HepG2 (cell line): ENCODE measurements around the gene ENTPD5. TPM values are rescaled to one million over a fixed set of nuclear protein-coding genes. Genes with fewer than 3 reads are reported as not detected.

ENCODE experiments used
- BHLHE40 ChIP-seq: IDR thresholded peaks from 2 replicates; pipeline ENCODE4 v1.6.1; 2011; ENCODE audit warnings: low read length, improper control_type of control experiment
- ESRRA ChIP-seq: sonication (generic); formaldehyde crosslinking; IDR thresholded peaks from 2 replicates; pipeline ENCODE4 v1.5.1; 2020; ENCODE audit warnings: mild to moderate bottlenecking, low read depth, missing genetic modification reagents
- HNF4A ChIP-seq: sonication (generic); formaldehyde crosslinking; IDR thresholded peaks from 2 replicates; pipeline ENCODE4 v1.4.0; 2020; ENCODE audit warnings: missing genetic modification reagents
- HOMEZ ChIP-seq: IDR thresholded peaks from 2 replicates; pipeline ENCODE4 v1.6.1; 2016; ENCODE audit warnings: low read depth
- MAF1 ChIP-seq: sonication (generic); formaldehyde crosslinking; IDR thresholded peaks from 2 replicates; pipeline ENCODE4 v1.5.0; 2020; ENCODE audit warnings: missing genetic modification reagents, borderline replicate concordance
- NFKB2 ChIP-seq: sonication (generic); formaldehyde crosslinking; IDR thresholded peaks from 2 replicates; pipeline ENCODE4 v1.4.0; 2020; ENCODE audit warnings: missing genetic modification reagents, borderline replicate concordance
- PHF20 ChIP-seq: sonication (generic); formaldehyde crosslinking; IDR thresholded peaks from 2 replicates; pipeline ENCODE4 v1.5.0; 2020; ENCODE audit warnings: mild to moderate bottlenecking, missing genetic modification reagents
- POLR2A ChIP-seq, 2 experiments: IDR thresholded peaks; 2 replicates each; pipeline ENCODE4 v1.6.1; 2011; ENCODE audit warnings: low read depth in 2 of 2, low read length in 2 of 2, mild to moderate bottlenecking in 1 of 2, moderate library complexity in 1 of 2; ENCODE audit not compliant: insufficient read depth in 1 of 2
- RARG ChIP-seq: sonication (generic); formaldehyde crosslinking; IDR thresholded peaks from 2 replicates; pipeline ENCODE4 v1.4.0; 2020; ENCODE audit warnings: low read depth, mild to moderate bottlenecking, missing genetic modification reagents
- TEAD2 ChIP-seq: sonication (generic); formaldehyde crosslinking; IDR thresholded peaks from 2 replicates; pipeline ENCODE4 v1.9.0; 2021; ENCODE audit warnings: missing genetic modification reagents
- TMF1 ChIP-seq: sonication (generic); formaldehyde crosslinking; IDR thresholded peaks from 2 replicates; pipeline ENCODE4 v1.8.1; 2022; ENCODE audit warnings: low read depth, missing genetic modification reagents
- ZBTB7B ChIP-seq: sonication (generic); formaldehyde crosslinking; IDR thresholded peaks from 2 replicates; pipeline ENCODE4 v1.4.0; 2020; ENCODE audit warnings: missing genetic modification reagents
- ZNF333 ChIP-seq: sonication (generic); formaldehyde crosslinking; IDR thresholded peaks from 2 replicates; pipeline ENCODE4 v1.4.0; 2020; ENCODE audit warnings: mild to moderate bottlenecking, missing genetic modification reagents, borderline replicate concordance
- ZNF558 ChIP-seq: sonication (generic); formaldehyde crosslinking; IDR thresholded peaks from 2 replicates; pipeline ENCODE4 v1.9.0; 2022; ENCODE audit warnings: mild to moderate bottlenecking, missing genetic modification reagents, borderline replicate concordance
- ZNF691 ChIP-seq: sonication (generic); formaldehyde crosslinking; IDR thresholded peaks from 2 replicates; pipeline ENCODE4 v1.4.0; 2020; ENCODE audit warnings: missing genetic modification reagents, low read depth, mild to moderate bottlenecking, borderline replicate concordance
- polyA plus RNA-seq, 8 experiments: library from polyadenylated mRNA; depleted of rRNA in 3 of 8; stranded (reverse) in 7 of 8; unstranded in 1 of 8; fragments of >200 nt; fragmentation: Illumina TruSeq in 4 of 8; extraction: Trizol in 4 of 8; gene quantifications; 2 replicates each; pipeline versions ENCODE4 v1.2.1 to v1.2.3, GENCODE V29; 2011 to 2016; ENCODE audit warnings: low read depth in 4 of 8, missing spikeins in 1 of 8, mixed read lengths in 1 of 8; ENCODE audit not compliant: insufficient read depth in 1 of 8
- total RNA-seq, 5 experiments: library from RNA; depleted of rRNA; stranded (reverse); fragments of >200 nt; fragmentation: Illumina TruSeq; extraction: Trizol; gene quantifications; 2 replicates each; pipeline ENCODE4 v1.2.3, GENCODE V29; 2016; ENCODE audit warnings: low read depth in 1 of 5
- TF ChIP-seq, protein P1 (sequence below): sonication (generic); formaldehyde crosslinking; IDR thresholded peaks from 2 replicates; pipeline ENCODE4 v1.5.0; 2020; ENCODE audit warnings: mild to moderate bottlenecking, missing genetic modification reagents, borderline replicate concordance
- TF ChIP-seq, protein P2 (sequence below): IDR thresholded peaks from 2 replicates; pipeline ENCODE4 v1.6.1; 2016; ENCODE audit warnings: control low read depth
- TF ChIP-seq, protein P3 (sequence below): sonication (generic); formaldehyde crosslinking; IDR thresholded peaks from 2 replicates; pipeline ENCODE4 v1.4.0; 2020; ENCODE audit warnings: low read depth, mild to moderate bottlenecking, missing genetic modification reagents

Gene ENTPD5
- total and polyA plus RNA-seq, 2 of the 13 experiments (the other 11 are each of a cell fraction or from before 2014, with no cell fraction given), result 33.8 to 43.3 TPM

GRCh38 chr14:73998726-73999125 is 20.4 kb downstream of the ENTPD5 start (continued):
- TF ChIP-seq, protein P1, sequence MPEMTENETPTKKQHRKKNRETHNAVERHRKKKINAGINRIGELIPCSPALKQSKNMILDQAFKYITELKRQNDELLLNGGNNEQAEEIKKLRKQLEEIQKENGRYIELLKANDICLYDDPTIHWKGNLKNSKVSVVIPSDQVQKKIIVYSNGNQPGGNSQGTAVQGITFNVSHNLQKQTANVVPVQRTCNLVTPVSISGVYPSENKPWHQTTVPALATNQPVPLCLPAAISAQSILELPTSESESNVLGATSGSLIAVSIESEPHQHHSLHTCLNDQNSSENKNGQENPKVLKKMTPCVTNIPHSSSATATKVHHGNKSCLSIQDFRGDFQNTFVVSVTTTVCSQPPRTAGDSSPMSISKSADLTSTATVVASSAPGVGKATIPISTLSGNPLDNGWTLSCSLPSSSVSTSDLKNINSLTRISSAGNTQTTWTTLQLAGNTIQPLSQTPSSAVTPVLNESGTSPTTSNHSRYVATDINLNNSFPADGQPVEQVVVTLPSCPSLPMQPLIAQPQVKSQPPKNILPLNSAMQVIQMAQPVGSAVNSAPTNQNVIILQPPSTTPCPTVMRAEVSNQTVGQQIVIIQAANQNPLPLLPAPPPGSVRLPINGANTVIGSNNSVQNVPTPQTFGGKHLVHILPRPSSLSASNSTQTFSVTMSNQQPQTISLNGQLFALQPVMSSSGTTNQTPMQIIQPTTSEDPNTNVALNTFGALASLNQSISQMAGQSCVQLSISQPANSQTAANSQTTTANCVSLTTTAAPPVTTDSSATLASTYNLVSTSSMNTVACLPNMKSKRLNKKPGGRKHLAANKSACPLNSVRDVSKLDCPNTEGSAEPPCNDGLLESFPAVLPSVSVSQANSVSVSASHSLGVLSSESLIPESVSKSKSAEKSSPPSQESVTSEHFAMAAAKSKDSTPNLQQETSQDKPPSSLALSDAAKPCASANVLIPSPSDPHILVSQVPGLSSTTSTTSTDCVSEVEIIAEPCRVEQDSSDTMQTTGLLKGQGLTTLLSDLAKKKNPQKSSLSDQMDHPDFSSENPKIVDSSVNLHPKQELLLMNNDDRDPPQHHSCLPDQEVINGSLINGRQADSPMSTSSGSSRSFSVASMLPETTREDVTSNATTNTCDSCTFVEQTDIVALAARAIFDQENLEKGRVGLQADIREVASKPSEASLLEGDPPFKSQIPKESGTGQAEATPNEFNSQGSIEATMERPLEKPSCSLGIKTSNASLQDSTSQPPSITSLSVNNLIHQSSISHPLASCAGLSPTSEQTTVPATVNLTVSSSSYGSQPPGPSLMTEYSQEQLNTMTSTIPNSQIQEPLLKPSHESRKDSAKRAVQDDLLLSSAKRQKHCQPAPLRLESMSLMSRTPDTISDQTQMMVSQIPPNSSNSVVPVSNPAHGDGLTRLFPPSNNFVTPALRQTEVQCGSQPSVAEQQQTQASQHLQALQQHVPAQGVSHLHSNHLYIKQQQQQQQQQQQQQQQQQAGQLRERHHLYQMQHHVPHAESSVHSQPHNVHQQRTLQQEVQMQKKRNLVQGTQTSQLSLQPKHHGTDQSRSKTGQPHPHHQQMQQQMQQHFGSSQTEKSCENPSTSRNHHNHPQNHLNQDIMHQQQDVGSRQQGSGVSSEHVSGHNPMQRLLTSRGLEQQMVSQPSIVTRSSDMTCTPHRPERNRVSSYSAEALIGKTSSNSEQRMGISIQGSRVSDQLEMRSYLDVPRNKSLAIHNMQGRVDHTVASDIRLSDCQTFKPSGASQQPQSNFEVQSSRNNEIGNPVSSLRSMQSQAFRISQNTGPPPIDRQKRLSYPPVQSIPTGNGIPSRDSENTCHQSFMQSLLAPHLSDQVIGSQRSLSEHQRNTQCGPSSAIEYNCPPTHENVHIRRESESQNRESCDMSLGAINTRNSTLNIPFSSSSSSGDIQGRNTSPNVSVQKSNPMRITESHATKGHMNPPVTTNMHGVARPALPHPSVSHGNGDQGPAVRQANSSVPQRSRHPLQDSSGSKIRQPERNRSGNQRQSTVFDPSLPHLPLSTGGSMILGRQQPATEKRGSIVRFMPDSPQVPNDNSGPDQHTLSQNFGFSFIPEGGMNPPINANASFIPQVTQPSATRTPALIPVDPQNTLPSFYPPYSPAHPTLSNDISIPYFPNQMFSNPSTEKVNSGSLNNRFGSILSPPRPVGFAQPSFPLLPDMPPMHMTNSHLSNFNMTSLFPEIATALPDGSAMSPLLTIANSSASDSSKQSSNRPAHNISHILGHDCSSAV (CRISPR knock-in tag), result no peak
- TF ChIP-seq POLR2A (IDR thresholded peaks at IDR 0.05; ENCODE audit: insufficient read depth in 1 of 2, low read depth in 2 of 2, low read length in 2 of 2) (0 out of 4 replicates have a peak, but pooled peaks of 1 of the 2 experiments have one; percentile 17), ESRRA (CRISPR knock-in tag) (peak; percentile 54; the same call in 1 of the 2 replicates), ZNF691 (CRISPR knock-in tag) (no peak), BHLHE40 (no peak), MAF1 (CRISPR knock-in tag) (no peak), ZNF333 (no peak), HNF4A (CRISPR knock-in tag) (peak; percentile 61), HOMEZ (CRISPR knock-in tag) (no peak), TEAD2 (CRISPR knock-in tag) (no peak), RARG (no peak), NFKB2 (no peak), ZBTB7B (CRISPR knock-in tag) (0 out of 2 replicates have a peak, but pooled peaks have one; percentile 2), PHF20 (CRISPR knock-in tag) (no peak), TMF1 (CRISPR knock-in tag) (no peak), ZNF558 (CRISPR knock-in tag) (no peak)
- TF ChIP-seq, protein P2, sequence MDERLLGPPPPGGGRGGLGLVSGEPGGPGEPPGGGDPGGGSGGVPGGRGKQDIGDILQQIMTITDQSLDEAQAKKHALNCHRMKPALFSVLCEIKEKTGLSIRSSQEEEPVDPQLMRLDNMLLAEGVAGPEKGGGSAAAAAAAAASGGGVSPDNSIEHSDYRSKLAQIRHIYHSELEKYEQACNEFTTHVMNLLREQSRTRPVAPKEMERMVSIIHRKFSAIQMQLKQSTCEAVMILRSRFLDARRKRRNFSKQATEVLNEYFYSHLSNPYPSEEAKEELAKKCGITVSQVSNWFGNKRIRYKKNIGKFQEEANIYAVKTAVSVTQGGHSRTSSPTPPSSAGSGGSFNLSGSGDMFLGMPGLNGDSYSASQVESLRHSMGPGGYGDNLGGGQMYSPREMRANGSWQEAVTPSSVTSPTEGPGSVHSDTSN (CRISPR knock-in tag), result no peak
- TF ChIP-seq, protein P3, sequence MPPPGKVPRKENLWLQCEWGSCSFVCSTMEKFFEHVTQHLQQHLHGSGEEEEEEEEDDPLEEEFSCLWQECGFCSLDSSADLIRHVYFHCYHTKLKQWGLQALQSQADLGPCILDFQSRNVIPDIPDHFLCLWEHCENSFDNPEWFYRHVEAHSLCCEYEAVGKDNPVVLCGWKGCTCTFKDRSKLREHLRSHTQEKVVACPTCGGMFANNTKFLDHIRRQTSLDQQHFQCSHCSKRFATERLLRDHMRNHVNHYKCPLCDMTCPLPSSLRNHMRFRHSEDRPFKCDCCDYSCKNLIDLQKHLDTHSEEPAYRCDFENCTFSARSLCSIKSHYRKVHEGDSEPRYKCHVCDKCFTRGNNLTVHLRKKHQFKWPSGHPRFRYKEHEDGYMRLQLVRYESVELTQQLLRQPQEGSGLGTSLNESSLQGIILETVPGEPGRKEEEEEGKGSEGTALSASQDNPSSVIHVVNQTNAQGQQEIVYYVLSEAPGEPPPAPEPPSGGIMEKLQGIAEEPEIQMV, result no peak
